Osteoblast (primary cell): ENCODE data around the gene FCHO1. TPM values are rescaled to one million over a fixed set of nuclear protein-coding genes. Genes with fewer than 3 reads are reported as not detected.
A peak's percentile ranks its signal among the peaks of the same experiment; 100 is the strongest.

Experiments
- DNase-seq: peaks from one replicate; pipeline ENCODE4 v3.0.0; 2011; ENCODE audit warnings: low spot score, mixed read lengths; ENCODE audit not compliant: insufficient read length; ENCODE audit errors: missing footprints
- H2AFZ ChIP-seq: 2 replicates; pipeline ENCODE4 v1.6.0; 2011; ENCODE audit warnings: mild to moderate bottlenecking, low read length
- H3K27ac ChIP-seq: 2 replicates; pipeline ENCODE4 v1.5.1; 2011; ENCODE audit warnings: mild to moderate bottlenecking, low read depth, low read length, moderate library complexity
- H3K27me3 ChIP-seq: 2 replicates; pipeline ENCODE4 v1.6.0; 2012; ENCODE audit warnings: mild to moderate bottlenecking, control low read depth, inconsistent platforms, low read length, moderate library complexity; ENCODE audit not compliant: insufficient read depth
- H3K36me3 ChIP-seq: 2 replicates; pipeline ENCODE4 v1.5.1; 2011; ENCODE audit warnings: mild to moderate bottlenecking, low read length, control low read depth, moderate library complexity; ENCODE audit not compliant: insufficient read depth
- H3K4me1 ChIP-seq: 2 replicates; pipeline ENCODE4 v1.5.1; 2011; ENCODE audit warnings: mild to moderate bottlenecking, low read length, control low read depth, moderate library complexity; ENCODE audit not compliant: insufficient read depth
- H3K4me2 ChIP-seq: 2 replicates; pipeline ENCODE4 v1.6.0; 2011; ENCODE audit warnings: mild to moderate bottlenecking, low read length; ENCODE audit not compliant: insufficient read depth
- H3K4me3 ChIP-seq: fragments of 200-600 bp; sonication (generic); 3 replicates; pipeline ENCODE4 v1.5.1; 2012; ENCODE audit warnings: mild to moderate bottlenecking, low read length, inconsistent platforms; ENCODE audit not compliant: insufficient read depth
- H3K79me2 ChIP-seq: 2 replicates; pipeline ENCODE4 v1.6.0; 2012; ENCODE audit warnings: mild to moderate bottlenecking, low read length, control low read depth, inconsistent platforms; ENCODE audit not compliant: insufficient read depth
- H3K9me3 ChIP-seq: 2 replicates; pipeline ENCODE4 v1.5.1; 2011; ENCODE audit warnings: low read depth, low read length, control low read depth
- H4K20me1 ChIP-seq: 2 replicates; pipeline ENCODE4 v1.6.0; 2012; ENCODE audit warnings: mild to moderate bottlenecking, low read length, control low read depth; ENCODE audit not compliant: insufficient read depth
- CTCF ChIP-seq: IDR thresholded peaks from 2 replicates; pipeline ENCODE4 v1.5.1; 2011; ENCODE audit warnings: mild to moderate bottlenecking, low read depth, low read length, moderate library complexity; ENCODE audit errors: extremely low read depth
- total RNA-seq: library from RNA; depleted of rRNA; stranded (reverse); fragments of >200 nt; gene quantifications from 2 replicates; pipeline ENCODE4 v1.2.3, GENCODE V29; 2012

Gene FCHO1
- total RNA-seq, 1 donor, result 0.72 TPM

- Histone ChIP-seq H4K20me1 (no peaks in the 10 kb centered on the region), H3K9me3 (no peaks in the 10 kb centered on the region), H3K4me3 (no peak overlapping the region), H3K27ac (no peak overlapping the region), H2AFZ (no peak overlapping the region), H3K4me1 (peaks cover 4% of the 10 kb centered on the region), H3K27me3 (peaks cover 3% of the 10 kb centered on the region), H3K4me2 (no peak overlapping the region), H3K79me2 (no peaks in the 10 kb centered on the region), H3K36me3 (no peaks in the 10 kb centered on the region)
- no peak for TF ChIP-seq CTCF
- no peak for DNase-seq
These were observed 7.2 kb downstream of the FCHO1 start for GRCh38 chr19:17758515-17758914.

GRCh38 chr19:17761148-17761547, 9.9 kb downstream of the FCHO1 start:
- no peaks in the 10 kb centered on the region for H3K9me3 ChIP-seq
- no peak overlapping the region for H3K4me3 ChIP-seq
- TF ChIP-seq CTCF, result no peak
- peaks cover 1% of the 10 kb centered on the region for H3K27me3 ChIP-seq
- no peak overlapping the region for H3K4me2 ChIP-seq
- H3K79me2 ChIP-seq, result no peaks in the 10 kb centered on the region
- no peak overlapping the region for H3K27ac ChIP-seq
- H2AFZ ChIP-seq, result no peak overlapping the region
- H3K36me3 ChIP-seq, result no peaks in the 10 kb centered on the region
- peaks cover 4% of the 10 kb centered on the region for H3K4me1 ChIP-seq
- no peaks in the 10 kb centered on the region for H4K20me1 ChIP-seq
- DNase-seq, result no peak

- no peak for TF ChIP-seq CTCF
- no peaks in the 10 kb centered on the region for H3K36me3 ChIP-seq
- H3K79me2 ChIP-seq, result no peaks in the 10 kb centered on the region
- no peak overlapping the region for H3K4me3 ChIP-seq
- no peak overlapping the region for H3K27ac ChIP-seq
- H2AFZ ChIP-seq, result peak overlapping the region; percentile 65
- H4K20me1 ChIP-seq, result no peaks in the 10 kb centered on the region
- no peaks in the 10 kb centered on the region for H3K27me3 ChIP-seq
- peaks cover 6% of the 10 kb centered on the region for H3K4me1 ChIP-seq
- DNase-seq, result peak; percentile 79
- H3K9me3 ChIP-seq, result no peaks in the 10 kb centered on the region
- no peak overlapping the region for H3K4me2 ChIP-seq
These were observed 11.4 kb downstream of the FCHO1 start for GRCh38 chr19:17762505-17763229.

DNA sequence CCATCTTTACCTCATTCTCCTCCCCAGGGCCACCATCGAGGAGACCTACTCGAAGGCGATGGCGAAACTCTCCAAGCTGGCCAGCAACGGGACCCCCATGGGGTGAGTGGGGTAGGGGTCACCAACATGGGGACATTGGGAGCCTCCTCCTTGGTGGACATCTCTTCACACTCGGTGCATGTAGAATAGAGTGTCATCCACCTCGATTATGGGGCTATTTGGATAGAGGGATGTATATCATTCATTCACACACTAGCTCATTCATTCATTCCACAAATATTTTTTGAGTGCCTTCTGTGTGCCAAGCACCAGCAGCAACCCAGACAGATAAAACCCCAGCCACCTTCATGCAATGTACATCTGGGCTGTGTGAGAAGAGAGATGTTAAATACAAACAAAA, 13.1 kb downstream of the FCHO1 start:
- Histone ChIP-seq H3K4me3 (no peak overlapping the region), H3K4me1 (peaks cover 6% of the 10 kb centered on the region), H2AFZ (no peak overlapping the region), H3K27me3 (no peaks in the 10 kb centered on the region), H3K4me2 (no peak overlapping the region), H3K27ac (no peak overlapping the region), H4K20me1 (no peaks in the 10 kb centered on the region), H3K79me2 (no peaks in the 10 kb centered on the region), H3K36me3 (no peaks in the 10 kb centered on the region), H3K9me3 (no peaks in the 10 kb centered on the region)
- peak; percentile 8 for DNase-seq
- TF ChIP-seq CTCF, result no peak
